IMR-90 (cell line): ENCODE results near the gene IFNLR1. TPM values are rescaled to one million over a fixed set of nuclear protein-coding genes. Genes with fewer than 3 reads are reported as not detected.
A peak's percentile ranks its signal among the peaks of the same experiment; 100 is the strongest.

ENCODE experiments used
- ATAC-seq: fragments of 200-7000 bp; cut with Tn5 transposase; 2 replicates; pipeline ENCODE4 v1.9.1; 2020; ENCODE audit warnings: low read depth, mild to moderate bottlenecking, moderate library complexity
- BruUV-seq: library from RNA; stranded (reverse); fragments of 400-500 nt; replicated peaks from 2 replicates; lab custom pipeline; 2021; lab: Mats Ljungman, UMichigan
- CTCF ChIA-PET: fragments of 300-600 bp; formaldehyde crosslinking; extraction: SDS; loops from one replicate; lab custom pipeline; 2021; ENCODE audit warnings: antibody characterized with exemption; lab: Yijun Ruan, JAX
- POLR2A ChIA-PET: fragments of 300-600 bp; sonication (Branson Sonifier 250); formaldehyde crosslinking; loops from one replicate; lab custom pipeline; 2022; ENCODE audit warnings: antibody characterized with exemption; ENCODE audit not compliant: unreplicated experiment; lab: Charles Lee
- DNase-seq: peaks from one replicate; pipeline ENCODE4 v3.0.0; 2013
- H2AFZ ChIP-seq: replicated peaks from 2 replicates; pipeline ENCODE3; 2013; ENCODE audit warnings: low read length, mild to moderate bottlenecking; ENCODE audit not compliant: poor library complexity
- H2AK5ac ChIP-seq: 2 replicates; pipeline ENCODE4 v1.6.1; 2013; ENCODE audit warnings: low read depth, low read length, inconsistent platforms
- H2AK9ac ChIP-seq: replicated peaks from 2 replicates; pipeline ENCODE3; 2013; ENCODE audit warnings: mild to moderate bottlenecking, low read depth, low read length, moderate library complexity; ENCODE audit not compliant: poor library complexity
- H2BK120ac ChIP-seq: 2 replicates; pipeline ENCODE4 v1.6.1; 2013; ENCODE audit warnings: low read depth, low read length, inconsistent platforms
- H2BK15ac ChIP-seq: 3 replicates; pipeline ENCODE4 v1.6.1; 2013; ENCODE audit warnings: low read depth, low read length, inconsistent platforms
- H2BK20ac ChIP-seq: 2 replicates; pipeline ENCODE4 v1.6.1; 2013; ENCODE audit warnings: low read depth, mild to moderate bottlenecking, inconsistent platforms, low read length, moderate library complexity
- H2BK5ac ChIP-seq: 2 replicates; pipeline ENCODE4 v1.6.1; 2013; ENCODE audit warnings: mild to moderate bottlenecking, low read depth, low read length, inconsistent platforms; ENCODE audit not compliant: poor library complexity, severe bottlenecking
- H3K14ac ChIP-seq: replicated peaks from 2 replicates; pipeline ENCODE4 v1.6.1; 2013; ENCODE audit warnings: low read depth, low read length, inconsistent platforms
- H3K18ac ChIP-seq: 2 replicates; pipeline ENCODE4 v1.6.1; 2013; ENCODE audit warnings: low read depth, low read length, control low read depth
- H3K23ac ChIP-seq: 2 replicates; pipeline ENCODE4 v1.6.1; 2013; ENCODE audit warnings: low read depth, low read length, inconsistent platforms
- H3K27ac ChIP-seq: 2 replicates; pipeline ENCODE4 v1.5.1; 2013; ENCODE audit warnings: mild to moderate bottlenecking, control low read depth, low read length; ENCODE audit not compliant: insufficient read depth
- H3K27me3 ChIP-seq: 2 replicates; pipeline ENCODE4 v1.6.1; 2013; ENCODE audit warnings: low read length; ENCODE audit not compliant: control insufficient read depth, insufficient read depth
- H3K36me3 ChIP-seq: 2 replicates; pipeline ENCODE4 v1.6.1; 2013; ENCODE audit warnings: low read length, mixed read lengths; ENCODE audit not compliant: control insufficient read depth, insufficient read depth
- H3K4ac ChIP-seq: 2 replicates; pipeline ENCODE4 v1.6.1; 2013; ENCODE audit warnings: low read depth, low read length, inconsistent platforms
- H3K4me1 ChIP-seq: 2 replicates; pipeline ENCODE4 v1.6.1; 2013; ENCODE audit warnings: low read length, mixed read lengths; ENCODE audit not compliant: control insufficient read depth, insufficient read depth
- H3K4me2 ChIP-seq: 2 replicates; pipeline ENCODE4 v1.6.1; 2013; ENCODE audit warnings: low read depth, mild to moderate bottlenecking, control low read depth, low read length, moderate library complexity
- H3K4me3 ChIP-seq: 2 replicates; pipeline ENCODE4 v1.5.1; 2013; ENCODE audit warnings: low read depth, mild to moderate bottlenecking, control low read depth, low read length, moderate library complexity; ENCODE audit not compliant: insufficient read depth
- H3K56ac ChIP-seq: 2 replicates; pipeline ENCODE4 v1.6.1; 2013; ENCODE audit warnings: low read length, inconsistent platforms; ENCODE audit not compliant: insufficient read depth; ENCODE audit errors: extremely low read depth
- H3K79me1 ChIP-seq, 2 experiments: 2 replicates each; pipeline ENCODE4 v1.6.1; 2013; ENCODE audit warnings: low read length in 2 of 2, inconsistent platforms in 1 of 2, low read depth in 1 of 2
- H3K9ac ChIP-seq: 2 replicates; pipeline ENCODE4 v1.6.1; 2013; ENCODE audit warnings: low read depth, low read length, control low read depth
- H3K9me1 ChIP-seq: 2 replicates; pipeline ENCODE4 v1.6.1; 2013; ENCODE audit warnings: low read length, inconsistent platforms; ENCODE audit not compliant: insufficient read depth
- H3K9me3 ChIP-seq: 2 replicates; pipeline ENCODE4 v1.6.1; 2013; ENCODE audit warnings: low read length; ENCODE audit not compliant: control insufficient read depth, insufficient read depth
- H4K20me1 ChIP-seq: 2 replicates; pipeline ENCODE4 v1.6.1; 2013; ENCODE audit warnings: low read length, inconsistent platforms; ENCODE audit not compliant: insufficient read depth
- H4K5ac ChIP-seq: 2 replicates; pipeline ENCODE4 v1.6.1; 2013; ENCODE audit warnings: mild to moderate bottlenecking, low read depth, low read length, control low read depth
- H4K8ac ChIP-seq, 2 experiments: 2 replicates each; pipeline ENCODE4 v1.6.1; 2013; ENCODE audit warnings: low read depth in 2 of 2, low read length in 2 of 2, control low read depth in 1 of 2, inconsistent platforms in 1 of 2
- H4K91ac ChIP-seq: 2 replicates; pipeline ENCODE4 v1.6.1; 2013; ENCODE audit warnings: low read depth, low read length, inconsistent platforms; ENCODE audit not compliant: insufficient read depth
- BHLHE40 ChIP-seq: fragments of 150-350 bp; IDR thresholded peaks from 2 replicates; pipeline ENCODE4 v1.6.1; 2016; ENCODE audit warnings: mild to moderate bottlenecking, low read depth, low read length
- CHD1 ChIP-seq: IDR thresholded peaks from 2 replicates; pipeline ENCODE4 v1.6.1; 2012; ENCODE audit warnings: low read depth, low read length, improper control_type of control experiment
- CTCF ChIP-seq: conservative IDR thresholded peaks from 2 replicates; pipeline ENCODE4 v1.5.1; 2012; ENCODE audit warnings: mild to moderate bottlenecking, low read depth, low read length, improper control_type of control experiment
- MAFK ChIP-seq: IDR thresholded peaks from 2 replicates; pipeline ENCODE4 v1.6.1; 2012; ENCODE audit warnings: low read depth, low read length, improper control_type of control experiment
- MAZ ChIP-seq: IDR thresholded peaks from 2 replicates; pipeline ENCODE4 v1.6.1; 2012; ENCODE audit warnings: low read depth, mild to moderate bottlenecking, low read length, improper control_type of control experiment, moderate library complexity, borderline replicate concordance
- RAD21 ChIP-seq: IDR thresholded peaks from 2 replicates; pipeline ENCODE4 v1.6.1; 2012; ENCODE audit warnings: low read length, improper control_type of control experiment
- SMC3 ChIP-seq: fragments of 150-350 bp; IDR thresholded peaks from 2 replicates; pipeline ENCODE4 v1.6.1; 2016; ENCODE audit warnings: low read depth, mild to moderate bottlenecking, antibody characterized with exemption, low read length, moderate library complexity
- USF2 ChIP-seq: fragments of 150-350 bp; IDR thresholded peaks from 2 replicates; pipeline ENCODE4 v1.6.1; 2017; ENCODE audit warnings: mild to moderate bottlenecking, antibody characterized with exemption, low read length, low read depth
- WGBS, 2 experiments: methylation state at CpG; one replicate each; pipeline versions ENCODE4 v1.1.5 to v1.1.7; 2013; ENCODE audit warnings: missing lambda C conversion rate in 2 of 2; ENCODE audit not compliant: insufficient read length in 1 of 2; ENCODE audit errors: extremely low coverage in 2 of 2; 5-methylcytosine and 5-hydroxymethylcytosine counted together
- dilution Hi-C: fragments of 300-500 bp; cut with HindIII; formaldehyde crosslinking; loops from one replicate; pipeline ENCODE4 v1.14.3; 2018; ENCODE audit warnings: low sequenced_read_pairs; ENCODE audit not compliant: unreplicated experiment
- in situ Hi-C: fragments of 300-500 bp; cut with MboI; formaldehyde crosslinking; loops from 3 replicates; pipeline ENCODE4 v1.14.3; 2019; ENCODE audit warnings: low sequenced_read_pairs, inconsistent platforms, mixed read lengths
- intact Hi-C: fragments of 100-400 bp; cut with micrococcal nuclease; formaldehyde crosslinking; loops from 2 replicates; pipeline ENCODE4 v1.10.0; 2022
- polyA plus RNA-seq, 3 experiments: library from polyadenylated mRNA; depleted of rRNA; stranded (reverse); fragments of >200 nt; gene quantifications; 2 replicates each; pipeline ENCODE4 v1.2.3, GENCODE V29; 2012; ENCODE audit warnings: low replicate concordance in 1 of 3
- total RNA-seq: library from RNA; depleted of rRNA; stranded (reverse); fragments of >200 nt; gene quantifications from 2 replicates; pipeline ENCODE4 v1.2.3, GENCODE V29; 2012

IFNLR1 gene
- total and polyA plus RNA-seq, 2 of the 4 experiments (the other 2 are of a cell fraction) = not detected

GRCh38 chr1:24111996-24112779 lies 74.9 kb downstream of the IFNLR1 start, which contains the start of gene MYOM3:
TSS of gene MYOM3 (minus strand) at chr1:24112135. CDS start at chr1:24108636, 3,499 bp downstream.
- in situ Hi-C loops (no loop called here), dilution Hi-C loops (no loop called here), intact Hi-C loops (no loop called here)
- no peaks in the 10 kb centered on the region for H3K9me3 ChIP-seq
- H3K79me1 ChIP-seq = no peaks in the 10 kb centered on the region
- peak within 1 kb of the TSS; percentile 10 for H2AK9ac ChIP-seq
- H4K20me1 ChIP-seq = no peaks in the 10 kb centered on the region
- no peak within 1 kb of the TSS for H2AK5ac ChIP-seq
- H3K4me1 ChIP-seq = peaks cover 3% of the 10 kb centered on the region; the same call in 1 of the 2 replicates
- ATAC-seq (peak; percentile 84), DNase-seq (peak; percentile 65)
- H2AFZ ChIP-seq = peak within 1 kb of the TSS; percentile 60
- H3K14ac ChIP-seq = no peak within 1 kb of the TSS
- H3K27ac ChIP-seq = no peak within 1 kb of the TSS
- WGBS, 2 experiments = 31% methylated on average over 10 of the region's 27 CpGs; no CpG with 5 or more reads in 1 of the 2 experiments
- no peaks in the 10 kb centered on the region for H3K36me3 ChIP-seq
- H3K18ac ChIP-seq = no peak within 1 kb of the TSS
- peaks cover 46% of the 10 kb centered on the region for H3K27me3 ChIP-seq
- H3K4me2 ChIP-seq = peak within 1 kb of the TSS; percentile 19; the same call in 1 of the 2 replicates
- H3K9ac ChIP-seq = no peak within 1 kb of the TSS
- H3K9me1 ChIP-seq = no peaks in the 10 kb centered on the region
- no peak for TF ChIP-seq CHD1
- TF ChIP-seq CTCF = peak; percentile 54
- TF ChIP-seq SMC3 = peak; percentile 60
- peak; percentile 67 for TF ChIP-seq RAD21
- no peak for TF ChIP-seq MAFK
- TF ChIP-seq MAZ = peak; percentile 63; the same call in 1 of the 2 replicates
- TF ChIP-seq BHLHE40 = 0 out of 2 replicates have a peak, but pooled peaks have one; percentile 17
- TF ChIP-seq USF2 = peak; percentile 34; the same call in 1 of the 2 replicates
- ChIA-PET CTCF (interaction anchor here (0.5 kb wide), 1 partner anchor 81 kb away, joined by 4 read pairs; no protein-coding TSS in a partner anchor), POLR2A (no interaction called here)
- no peak within 1 kb of the TSS for H3K4ac ChIP-seq
- BruUV-seq = no TSS peak
- H3K4me3 ChIP-seq = no peak within 1 kb of the TSS
- H2BK15ac ChIP-seq = no peak within 1 kb of the TSS
- no peak within 1 kb of the TSS for H2BK20ac ChIP-seq
- H2BK120ac ChIP-seq = no peak within 1 kb of the TSS
- H3K23ac ChIP-seq = no peak within 1 kb of the TSS
- H4K91ac ChIP-seq = no peak within 1 kb of the TSS
- H3K56ac ChIP-seq = no peak within 1 kb of the TSS
- H4K5ac ChIP-seq = no peak within 1 kb of the TSS
- H2BK5ac ChIP-seq = no peak within 1 kb of the TSS
- H4K8ac ChIP-seq = no peak within 1 kb of the TSS
